ENCODE results near the gene FAM120B. TPM values are rescaled to one million over a fixed set of nuclear protein-coding genes. Genes with fewer than 3 reads are reported as not detected.
"Not testable (repeated sequence)": the region's sequence is repeated elsewhere in the genome, so short reads cannot be mapped to it uniquely, and the experiment has no call there.

The FAM120B gene
- 10 to 100 TPM; 25.1 to 28.1 TPM for total RNA-seq
- 30.7 to 35.4 reads per million in 2 donors for total RNA-seq

GRCh38 chr6:170306324-170307079 lies at the start of gene FAM120B:
Gene FAM120B (plus strand): TSS chr6:170306758. CDS start chr6:170317391, 10,633 bp downstream.
- ATAC-seq: peak; percentile 96
- DNase-seq: peak; percentile 92 to 93 (median 93)
- H3K9me3 ChIP-seq (ENCODE audit: control insufficient read depth, low read length, poor library complexity, severe bottlenecking): no peaks in the 10 kb centered on the region
- Mint-ChIP-seq H3K27ac (peak within 1 kb of the TSS; percentile 97), H3K36me3 (ENCODE audit: low read depth) (peaks cover 2% of the 10 kb centered on the region), H3K4me1 (peaks cover 32% of the 10 kb centered on the region), H3K4me3 (peak within 1 kb of the TSS; percentile 94), H3K27me3 (peaks cover 21% of the 10 kb centered on the region)

- peaks cover 22% of the 10 kb centered on the region for H3K27me3 Mint-ChIP-seq
- peaks cover 4% of the 10 kb centered on the region for H3K4me1 Mint-ChIP-seq
- H3K36me3 Mint-ChIP-seq (ENCODE audit: low read depth): no peaks in the 10 kb centered on the region
- H3K9me3 ChIP-seq (ENCODE audit: control insufficient read depth, low read length, poor library complexity, severe bottlenecking): no peaks in the 10 kb centered on the region
- ATAC-seq (no peak), DNase-seq (no peak)
- no peak overlapping the region for H3K4me3 Mint-ChIP-seq
- H3K27ac Mint-ChIP-seq: no peak overlapping the region
Measured at GRCh38 chr6:170257376-170257775, 49.2 kb upstream of the FAM120B start.

GRCh38 chr6:170258407-170258806 lies 48.2 kb upstream of the FAM120B start:
- Mint-ChIP-seq H3K36me3 (ENCODE audit: low read depth) (no peaks in the 10 kb centered on the region), H3K4me3 (no peak overlapping the region), H3K4me1 (peaks cover 4% of the 10 kb centered on the region), H3K27ac (no peak overlapping the region), H3K27me3 (peaks cover 23% of the 10 kb centered on the region)
- no peak for DNase-seq
- ATAC-seq: no peak
- H3K9me3 ChIP-seq (ENCODE audit: control insufficient read depth, low read length, poor library complexity, severe bottlenecking): no peaks in the 10 kb centered on the region

GRCh38 chr6:170259278-170259677 lies 47.3 kb upstream of the FAM120B start:
- peaks cover 4% of the 10 kb centered on the region for H3K4me1 Mint-ChIP-seq
- ATAC-seq: no peak
- no peaks in the 10 kb centered on the region for H3K9me3 ChIP-seq (ENCODE audit: control insufficient read depth, low read length, poor library complexity, severe bottlenecking)
- H3K27ac Mint-ChIP-seq: no peak overlapping the region
- no peaks in the 10 kb centered on the region for H3K36me3 Mint-ChIP-seq (ENCODE audit: low read depth)
- DNase-seq: no peak
- peaks cover 32% of the 10 kb centered on the region for H3K27me3 Mint-ChIP-seq
- H3K4me3 Mint-ChIP-seq: no peak overlapping the region

- Mint-ChIP-seq H3K4me3 (no peak overlapping the region), H3K27ac (no peak overlapping the region), H3K36me3 (ENCODE audit: low read depth) (no peaks in the 10 kb centered on the region), H3K4me1 (peaks cover 2% of the 10 kb centered on the region), H3K27me3 (peaks cover 30% of the 10 kb centered on the region)
- no peaks in the 10 kb centered on the region for H3K9me3 ChIP-seq (ENCODE audit: control insufficient read depth, low read length, poor library complexity, severe bottlenecking)
- ATAC-seq (no peak), DNase-seq (no peak)
Measured at GRCh38 chr6:170260686-170261085, 45.9 kb upstream of the FAM120B start.

GRCh38 chr6:170261643-170262488 lies 44.7 kb upstream of the FAM120B start:
- H3K36me3 Mint-ChIP-seq (ENCODE audit: low read depth): no peaks in the 10 kb centered on the region
- DNase-seq: no peak
- ATAC-seq: no peak
- H3K4me3 Mint-ChIP-seq: no peak overlapping the region
- H3K27me3 Mint-ChIP-seq: peaks cover 24% of the 10 kb centered on the region
- H3K27ac Mint-ChIP-seq: no peak overlapping the region
- peaks cover 2% of the 10 kb centered on the region for H3K4me1 Mint-ChIP-seq
- H3K9me3 ChIP-seq (ENCODE audit: control insufficient read depth, low read length, poor library complexity, severe bottlenecking): no peaks in the 10 kb centered on the region

- no peak for ATAC-seq
- no peaks in the 10 kb centered on the region for H3K9me3 ChIP-seq (ENCODE audit: control insufficient read depth, low read length, poor library complexity, severe bottlenecking)
- Mint-ChIP-seq H3K4me1 (peaks cover 2% of the 10 kb centered on the region), H3K27ac (no peak overlapping the region), H3K4me3 (no peak overlapping the region), H3K36me3 (ENCODE audit: low read depth) (no peaks in the 10 kb centered on the region), H3K27me3 (peaks cover 24% of the 10 kb centered on the region)
- DNase-seq: no peak
Measured at GRCh38 chr6:170262489-170263088, 44.0 kb upstream of the FAM120B start.

- no peaks in the 10 kb centered on the region for H3K36me3 Mint-ChIP-seq (ENCODE audit: low read depth)
- DNase-seq (no peak), ATAC-seq (no peak)
- no peaks in the 10 kb centered on the region for H3K9me3 ChIP-seq (ENCODE audit: control insufficient read depth, low read length, poor library complexity, severe bottlenecking)
- peaks cover 29% of the 10 kb centered on the region for H3K27me3 Mint-ChIP-seq
- peak overlapping the region; percentile 27 for H3K27ac Mint-ChIP-seq
- peaks cover 2% of the 10 kb centered on the region for H3K4me1 Mint-ChIP-seq
- H3K4me3 Mint-ChIP-seq: no peak overlapping the region
Measured at GRCh38 chr6:170263410-170263809, 43.1 kb upstream of the FAM120B start.

GRCh38 chr6:170264086-170264485 lies 42.5 kb upstream of the FAM120B start:
- peaks cover 29% of the 10 kb centered on the region for H3K27me3 Mint-ChIP-seq
- H3K9me3 ChIP-seq (ENCODE audit: control insufficient read depth, low read length, poor library complexity, severe bottlenecking): no peaks in the 10 kb centered on the region
- no peaks in the 10 kb centered on the region for H3K36me3 Mint-ChIP-seq (ENCODE audit: low read depth)
- ATAC-seq: no peak
- H3K27ac Mint-ChIP-seq: peak overlapping the region; percentile 27
- DNase-seq: no peak
- no peak overlapping the region for H3K4me3 Mint-ChIP-seq
- H3K4me1 Mint-ChIP-seq: peaks cover 2% of the 10 kb centered on the region

- not testable (repeated sequence) for H3K9me3 ChIP-seq (ENCODE audit: control insufficient read depth, low read length, poor library complexity, severe bottlenecking); ATAC-seq; H3K36me3 Mint-ChIP-seq (ENCODE audit: low read depth); H3K4me3 Mint-ChIP-seq; DNase-seq; H3K4me1 Mint-ChIP-seq; H3K27ac Mint-ChIP-seq
- peaks cover 29% of the 10 kb centered on the region for H3K27me3 Mint-ChIP-seq
Measured at GRCh38 chr6:170264644-170265043, 41.9 kb upstream of the FAM120B start.

GRCh38 chr6:170265655-170266054 lies 40.9 kb upstream of the FAM120B start:
- H3K4me3 Mint-ChIP-seq: no peak overlapping the region

GRCh38 chr6:170266061-170266825 lies 40.3 kb upstream of the FAM120B start:
- H3K27me3 Mint-ChIP-seq: peaks cover 29% of the 10 kb centered on the region
- no peaks in the 10 kb centered on the region for H3K4me1 Mint-ChIP-seq
- no peak overlapping the region for H3K27ac Mint-ChIP-seq
- no peaks in the 10 kb centered on the region for H3K36me3 Mint-ChIP-seq (ENCODE audit: low read depth)
- no peak for DNase-seq
- ATAC-seq: no peak
- no peaks in the 10 kb centered on the region for H3K9me3 ChIP-seq (ENCODE audit: control insufficient read depth, low read length, poor library complexity, severe bottlenecking)
- no peak overlapping the region for H3K4me3 Mint-ChIP-seq

More at GRCh38 chr6:170265655-170266054, 40.9 kb upstream of the FAM120B start:
- no peak overlapping the region for H3K27ac Mint-ChIP-seq
- ATAC-seq (no peak), DNase-seq (no peak)
- H3K27me3 Mint-ChIP-seq: peaks cover 29% of the 10 kb centered on the region
- no peaks in the 10 kb centered on the region for H3K9me3 ChIP-seq (ENCODE audit: control insufficient read depth, low read length, poor library complexity, severe bottlenecking)
- no peaks in the 10 kb centered on the region for H3K36me3 Mint-ChIP-seq (ENCODE audit: low read depth)
- H3K4me1 Mint-ChIP-seq: no peaks in the 10 kb centered on the region

Measured in T-helper 17 cell (primary cell).